Measurements from ENCODE around the gene NGEF.
A peak's percentile ranks its signal among the peaks of the same experiment; 100 is the strongest.

The NGEF gene

GRCh38 chr2:232984451-232985207 is 28.4 kb downstream of the NGEF start:
- no peaks in the 10 kb centered on the region for H3K9me3 ChIP-seq (ENCODE audit: insufficient read depth, low read length)
- no peak for DNase-seq (ENCODE audit: low read depth, low spot score)
- no peak overlapping the region for H3K9ac ChIP-seq (ENCODE audit: insufficient read length, low read depth)
- H3K27me3 ChIP-seq (ENCODE audit: insufficient read depth, insufficient read length) = no peaks in the 10 kb centered on the region
- peaks cover 7% of the 10 kb centered on the region for H3K4me1 ChIP-seq (ENCODE audit: insufficient read depth, insufficient read length)
- no peaks in the 10 kb centered on the region for H3K36me3 ChIP-seq (ENCODE audit: insufficient read depth, insufficient read length, low read length)
- no peak for TF ChIP-seq YY1 (IDR thresholded peaks at IDR 0.05; ENCODE audit: insufficient read depth, insufficient read length)
- H3K4me3 ChIP-seq (ENCODE audit: insufficient read length, low read depth) = no peak overlapping the region

GRCh38 chr2:232983669-232984140 is 29.4 kb downstream of the NGEF start:
- Histone ChIP-seq H3K4me1 (ENCODE audit: insufficient read depth, insufficient read length) (peaks cover 10% of the 10 kb centered on the region), H3K9ac (ENCODE audit: insufficient read length, low read depth) (no peak overlapping the region), H3K36me3 (ENCODE audit: insufficient read depth, insufficient read length, low read length) (no peaks in the 10 kb centered on the region), H3K27me3 (ENCODE audit: insufficient read depth, insufficient read length) (no peaks in the 10 kb centered on the region), H3K4me3 (ENCODE audit: insufficient read length, low read depth) (no peak overlapping the region), H3K9me3 (ENCODE audit: insufficient read depth, low read length) (no peaks in the 10 kb centered on the region)
- no peak for TF ChIP-seq YY1 (IDR thresholded peaks at IDR 0.05; ENCODE audit: insufficient read depth, insufficient read length)
- TF ChIP-seq ZNF274 (IDR thresholded peaks at IDR 0.05; ENCODE audit: low read depth, low read length) = no peak
- DNase-seq (ENCODE audit: low read depth, low spot score) = no peak

DNA sequence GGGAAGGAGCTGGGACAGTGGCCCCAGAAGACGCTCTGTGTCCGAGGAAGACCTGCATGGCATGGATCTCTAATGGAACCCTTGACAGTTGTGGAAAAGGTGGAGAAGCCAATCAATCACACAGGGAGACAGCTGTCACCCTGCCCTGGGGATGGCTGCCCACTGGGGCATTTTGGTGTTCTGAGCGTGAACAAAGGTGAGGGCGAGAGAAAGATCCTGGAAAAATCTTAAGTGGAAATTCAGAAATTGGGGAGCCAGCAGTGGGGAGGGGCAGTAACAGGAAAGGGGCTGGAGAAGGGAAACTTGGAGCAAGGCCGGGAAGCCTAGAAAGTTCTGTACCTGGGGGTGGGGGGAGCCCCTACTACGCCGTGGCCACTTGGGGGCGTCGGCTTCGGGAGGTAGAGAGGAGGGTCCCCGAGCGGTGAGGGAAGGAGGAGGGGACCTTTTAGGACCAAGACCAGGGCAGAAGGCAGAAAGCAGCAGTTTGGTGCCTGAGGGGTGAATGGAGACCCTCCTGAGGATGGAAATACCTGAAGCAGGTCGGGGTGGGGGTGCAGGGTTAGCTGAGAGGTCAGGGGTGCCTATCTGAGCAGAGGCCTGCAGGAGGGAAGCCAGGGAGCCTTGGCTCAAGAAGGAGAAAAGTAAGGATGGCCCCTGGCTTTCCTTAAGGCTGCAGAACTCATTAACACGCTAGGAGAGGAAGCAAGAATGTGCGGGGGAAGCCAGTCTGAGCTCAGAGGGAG is 30.0 kb downstream of the NGEF start:
- H3K27me3 ChIP-seq (ENCODE audit: insufficient read depth, insufficient read length) = no peaks in the 10 kb centered on the region
- TF ChIP-seq ZNF274 (IDR thresholded peaks at IDR 0.05; ENCODE audit: low read depth, low read length) = no peak
- TF ChIP-seq SUZ12 (IDR thresholded peaks at IDR 0.05; ENCODE audit: extremely low read depth, insufficient read depth, insufficient read length) = no peak
- no peak for TF ChIP-seq YY1 (IDR thresholded peaks at IDR 0.05; ENCODE audit: insufficient read depth, insufficient read length)
- H3K4me1 ChIP-seq (ENCODE audit: insufficient read depth, insufficient read length) = peaks cover 10% of the 10 kb centered on the region
- peak overlapping the region; percentile 34 for H3K9ac ChIP-seq (ENCODE audit: insufficient read length, low read depth)
- no peak for DNase-seq (ENCODE audit: low read depth, low spot score)
- no peaks in the 10 kb centered on the region for H3K9me3 ChIP-seq (ENCODE audit: insufficient read depth, low read length)
- H3K4me3 ChIP-seq (ENCODE audit: insufficient read length, low read depth) = no peak overlapping the region
- H3K36me3 ChIP-seq (ENCODE audit: insufficient read depth, insufficient read length, low read length) = no peaks in the 10 kb centered on the region

DNA sequence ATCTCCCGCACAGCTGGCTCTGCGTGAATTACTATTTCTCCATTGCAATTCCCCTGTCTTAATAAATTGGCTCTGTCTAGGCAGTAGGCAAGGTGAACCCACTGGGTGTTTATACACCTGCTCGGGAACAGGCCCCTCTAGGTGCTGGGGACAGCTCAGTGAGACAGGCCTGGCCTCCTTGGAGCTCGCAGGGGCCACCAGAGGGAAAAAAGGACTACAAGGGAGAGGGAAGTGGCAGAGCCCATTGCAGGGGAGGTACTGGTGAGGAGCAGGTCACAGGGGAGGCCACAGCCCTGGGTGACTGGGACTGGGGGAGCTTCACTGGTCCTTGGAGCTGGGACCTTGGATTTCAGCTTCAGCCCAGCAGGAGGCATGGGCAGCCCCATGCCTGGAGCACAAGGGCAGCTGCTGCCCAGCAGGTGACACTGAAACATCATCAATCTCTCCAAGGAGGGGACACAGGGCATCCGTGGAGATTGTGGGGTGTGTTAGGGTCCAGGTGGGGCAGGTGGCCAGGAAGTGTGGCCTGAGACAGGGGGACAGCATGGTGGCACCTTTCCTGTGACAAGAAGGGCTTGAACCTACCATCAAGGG is 31.2 kb downstream of the NGEF start:
- no peaks in the 10 kb centered on the region for H3K36me3 ChIP-seq (ENCODE audit: insufficient read depth, insufficient read length, low read length)
- no peak for DNase-seq (ENCODE audit: low read depth, low spot score)
- H3K4me1 ChIP-seq (ENCODE audit: insufficient read depth, insufficient read length) = peaks cover 11% of the 10 kb centered on the region
- H3K27me3 ChIP-seq (ENCODE audit: insufficient read depth, insufficient read length) = no peaks in the 10 kb centered on the region
- TF ChIP-seq YY1 (IDR thresholded peaks at IDR 0.05; ENCODE audit: insufficient read depth, insufficient read length) (no peak), SUZ12 (IDR thresholded peaks at IDR 0.05; ENCODE audit: extremely low read depth, insufficient read depth, insufficient read length) (no peak), ZNF274 (IDR thresholded peaks at IDR 0.05; ENCODE audit: low read depth, low read length) (no peak)
- no peak overlapping the region for H3K4me3 ChIP-seq (ENCODE audit: insufficient read length, low read depth)
- H3K9me3 ChIP-seq (ENCODE audit: insufficient read depth, low read length) = no peaks in the 10 kb centered on the region
- H3K9ac ChIP-seq (ENCODE audit: insufficient read length, low read depth) = no peak overlapping the region

GRCh38 chr2:232981356-232981755 is 31.7 kb downstream of the NGEF start:
- Histone ChIP-seq H3K4me1 (ENCODE audit: insufficient read depth, insufficient read length) (peaks cover 11% of the 10 kb centered on the region), H3K36me3 (ENCODE audit: insufficient read depth, insufficient read length, low read length) (no peaks in the 10 kb centered on the region), H3K9me3 (ENCODE audit: insufficient read depth, low read length) (no peaks in the 10 kb centered on the region), H3K27me3 (ENCODE audit: insufficient read depth, insufficient read length) (no peaks in the 10 kb centered on the region), H3K4me3 (ENCODE audit: insufficient read length, low read depth) (no peak overlapping the region), H3K9ac (ENCODE audit: insufficient read length, low read depth) (no peak overlapping the region)
- TF ChIP-seq ZNF274 (IDR thresholded peaks at IDR 0.05; ENCODE audit: low read depth, low read length) (no peak), SUZ12 (IDR thresholded peaks at IDR 0.05; ENCODE audit: extremely low read depth, insufficient read depth, insufficient read length) (no peak), YY1 (IDR thresholded peaks at IDR 0.05; ENCODE audit: insufficient read depth, insufficient read length) (no peak)
- DNase-seq (ENCODE audit: low read depth, low spot score) = no peak

DNA sequence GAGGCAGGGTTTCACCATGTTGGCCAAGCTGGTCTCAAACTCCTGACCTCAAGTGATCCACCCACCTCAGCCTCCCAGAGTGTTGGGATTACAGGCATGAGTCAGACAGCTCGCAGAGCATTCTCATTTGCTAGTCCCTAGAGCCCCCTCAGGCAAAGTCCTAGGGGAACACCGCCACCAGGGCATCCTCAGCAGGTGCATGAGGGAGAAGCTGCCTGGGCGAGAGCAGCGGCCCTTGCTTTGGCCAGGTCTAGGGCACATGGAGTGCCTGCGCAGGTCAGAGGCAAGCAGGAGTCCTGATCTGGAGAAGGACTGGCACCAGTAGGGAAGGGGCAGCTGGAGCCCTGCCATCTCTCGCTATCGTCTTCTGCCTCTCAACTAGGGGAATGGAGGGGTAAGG is 32.4 kb downstream of the NGEF start:
- H3K36me3 ChIP-seq (ENCODE audit: insufficient read depth, insufficient read length, low read length) = no peaks in the 10 kb centered on the region
- no peak for DNase-seq (ENCODE audit: low read depth, low spot score)
- no peak for TF ChIP-seq YY1 (IDR thresholded peaks at IDR 0.05; ENCODE audit: insufficient read depth, insufficient read length)
- no peak for TF ChIP-seq SUZ12 (IDR thresholded peaks at IDR 0.05; ENCODE audit: extremely low read depth, insufficient read depth, insufficient read length)
- no peak for TF ChIP-seq ZNF274 (IDR thresholded peaks at IDR 0.05; ENCODE audit: low read depth, low read length)
- no peak overlapping the region for H3K4me3 ChIP-seq (ENCODE audit: insufficient read length, low read depth)
- no peaks in the 10 kb centered on the region for H3K9me3 ChIP-seq (ENCODE audit: insufficient read depth, low read length)
- H3K4me1 ChIP-seq (ENCODE audit: insufficient read depth, insufficient read length) = peaks cover 11% of the 10 kb centered on the region
- no peaks in the 10 kb centered on the region for H3K27me3 ChIP-seq (ENCODE audit: insufficient read depth, insufficient read length)
- H3K9ac ChIP-seq (ENCODE audit: insufficient read length, low read depth) = no peak overlapping the region

GRCh38 chr2:232979871-232980461 is 33.1 kb downstream of the NGEF start:
- DNase-seq (ENCODE audit: low read depth, low spot score) = no peak
- Histone ChIP-seq H3K9ac (ENCODE audit: insufficient read length, low read depth) (no peak overlapping the region), H3K9me3 (ENCODE audit: insufficient read depth, low read length) (no peaks in the 10 kb centered on the region), H3K36me3 (ENCODE audit: insufficient read depth, insufficient read length, low read length) (no peaks in the 10 kb centered on the region), H3K27me3 (ENCODE audit: insufficient read depth, insufficient read length) (no peaks in the 10 kb centered on the region), H3K4me3 (ENCODE audit: insufficient read length, low read depth) (no peak overlapping the region), H3K4me1 (ENCODE audit: insufficient read depth, insufficient read length) (peaks cover 11% of the 10 kb centered on the region)
- TF ChIP-seq SUZ12 (IDR thresholded peaks at IDR 0.05; ENCODE audit: extremely low read depth, insufficient read depth, insufficient read length) = no peak
- no peak for TF ChIP-seq ZNF274 (IDR thresholded peaks at IDR 0.05; ENCODE audit: low read depth, low read length)
- no peak for TF ChIP-seq YY1 (IDR thresholded peaks at IDR 0.05; ENCODE audit: insufficient read depth, insufficient read length)
